ENCODE data around the gene S100P. TPM values are rescaled to one million over a fixed set of nuclear protein-coding genes. Genes with fewer than 3 reads are reported as not detected.
A peak's percentile ranks its signal among the peaks of the same experiment; 100 is the strongest.

Gene S100P
- total RNA-seq, 1 donor = 0.31 TPM

DNA sequence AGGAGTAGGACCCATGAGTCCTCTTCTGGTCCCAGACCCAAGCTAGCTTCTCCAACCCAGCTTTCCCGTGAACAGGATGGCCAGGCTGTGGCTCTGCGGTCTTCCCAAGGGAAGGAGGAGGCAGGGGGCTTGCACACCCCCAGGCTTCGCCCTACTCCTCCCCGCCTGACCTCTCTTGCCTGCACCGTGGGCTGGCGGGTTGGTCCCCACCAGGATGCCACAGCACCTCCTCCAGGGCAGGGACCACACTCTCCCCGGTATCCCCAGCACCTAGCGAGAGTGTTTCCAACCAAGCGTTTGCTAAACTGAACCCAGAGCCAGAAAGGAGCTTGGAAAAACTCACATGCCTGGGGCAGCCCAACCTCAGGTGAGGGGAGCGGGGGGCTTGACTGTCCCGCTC lies 9.0 kb upstream of the S100P start:
- H3K4me3 ChIP-seq (ENCODE audit: low read length) = no peak overlapping the region
- H3K27me3 ChIP-seq (ENCODE audit: insufficient read depth, low read length) = no peaks in the 10 kb centered on the region
- H3K9me3 ChIP-seq (ENCODE audit: low read depth, low read length) = no peaks in the 10 kb centered on the region
- H3K4me1 ChIP-seq (ENCODE audit: insufficient read depth, low read length) = peaks cover 15% of the 10 kb centered on the region

DNA sequence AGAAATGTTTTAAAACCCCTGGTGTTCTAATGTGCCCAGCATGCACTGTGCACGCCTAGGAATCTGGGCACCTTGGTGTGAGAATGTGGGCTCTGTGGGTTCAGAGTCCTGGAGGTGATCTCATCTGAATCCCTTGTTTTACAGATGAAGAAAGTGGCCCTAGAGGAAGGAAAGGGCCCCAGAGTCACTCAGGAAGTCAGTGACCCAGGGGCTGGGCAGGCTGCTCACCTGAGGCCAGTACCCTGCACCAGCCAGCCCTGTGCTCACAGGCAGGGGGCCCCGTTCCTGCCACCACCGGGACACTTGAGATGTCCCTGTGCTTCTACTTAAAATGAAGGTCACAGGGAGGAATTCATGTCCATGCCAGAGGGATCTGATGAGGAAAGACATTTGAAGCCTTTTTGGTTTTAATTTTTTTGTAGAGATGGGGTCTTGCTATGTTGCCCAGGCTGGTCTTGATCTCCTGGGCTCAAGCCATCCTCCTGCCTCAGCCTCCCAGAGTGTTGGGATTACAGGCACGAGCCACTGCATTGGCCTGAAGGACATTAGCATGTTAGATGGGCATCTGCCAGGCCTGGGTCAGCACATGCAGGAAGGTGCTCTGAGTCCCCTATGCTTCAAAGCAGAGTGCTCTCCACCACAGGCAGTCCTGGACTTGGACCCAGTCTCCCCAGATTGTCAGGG lies 7.4 kb upstream of the S100P start:
- no peaks in the 10 kb centered on the region for H3K9me3 ChIP-seq (ENCODE audit: low read depth, low read length)
- peaks cover 31% of the 10 kb centered on the region for H3K4me1 ChIP-seq (ENCODE audit: insufficient read depth, low read length)
- no peaks in the 10 kb centered on the region for H3K27me3 ChIP-seq (ENCODE audit: insufficient read depth, low read length)
- no peak overlapping the region for H3K4me3 ChIP-seq (ENCODE audit: low read length)

DNA sequence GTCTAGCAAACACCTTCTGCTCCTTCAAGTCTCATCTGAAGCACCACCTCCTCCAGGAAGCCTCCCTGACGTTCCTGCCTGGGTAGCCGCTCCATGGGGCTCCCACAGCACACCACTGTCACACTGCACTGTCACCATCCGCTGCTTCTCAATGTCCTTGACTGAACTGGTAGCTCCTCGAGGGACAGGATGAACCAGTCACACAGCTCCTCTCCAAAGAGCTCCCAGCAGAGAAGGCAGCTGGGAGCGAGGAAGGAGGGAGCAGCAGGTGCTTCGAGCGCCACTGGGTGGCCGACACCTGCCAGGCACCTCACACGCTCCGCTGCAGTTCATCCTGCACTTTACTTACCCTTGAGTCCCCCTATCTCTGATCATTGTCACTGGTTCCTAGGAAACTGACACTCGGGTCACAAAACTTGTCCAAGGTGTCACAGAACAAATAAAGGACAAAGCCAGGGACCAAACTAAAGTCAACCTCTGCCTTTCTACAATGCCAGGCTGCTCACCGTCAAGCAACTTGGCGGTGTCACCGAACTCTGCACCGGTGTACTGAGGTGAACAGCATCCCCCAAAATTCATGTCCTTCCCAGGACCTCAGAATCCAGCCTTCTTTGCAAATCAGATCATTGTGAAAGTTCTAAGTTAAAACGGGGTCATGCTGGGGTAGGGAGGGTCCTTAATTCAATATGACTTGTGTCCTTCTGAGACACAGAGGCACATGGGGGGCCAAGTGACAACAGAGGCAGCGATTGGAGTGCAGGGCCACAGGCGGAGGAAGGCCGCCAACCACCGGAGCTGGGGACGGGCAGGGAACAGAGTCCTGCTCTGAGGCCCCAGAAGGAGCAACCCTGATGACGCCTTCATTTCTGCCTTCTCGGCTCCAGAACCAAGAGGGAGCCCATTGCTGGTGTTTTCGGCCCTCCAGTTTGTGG lies 5.5 kb upstream of the S100P start:
- Histone ChIP-seq H3K27me3 (ENCODE audit: insufficient read depth, low read length) (no peaks in the 10 kb centered on the region), H3K4me3 (ENCODE audit: low read length) (peak overlapping the region; percentile 8), H3K9me3 (ENCODE audit: low read depth, low read length) (no peaks in the 10 kb centered on the region), H3K4me1 (ENCODE audit: insufficient read depth, low read length) (peaks cover 46% of the 10 kb centered on the region)

DNA sequence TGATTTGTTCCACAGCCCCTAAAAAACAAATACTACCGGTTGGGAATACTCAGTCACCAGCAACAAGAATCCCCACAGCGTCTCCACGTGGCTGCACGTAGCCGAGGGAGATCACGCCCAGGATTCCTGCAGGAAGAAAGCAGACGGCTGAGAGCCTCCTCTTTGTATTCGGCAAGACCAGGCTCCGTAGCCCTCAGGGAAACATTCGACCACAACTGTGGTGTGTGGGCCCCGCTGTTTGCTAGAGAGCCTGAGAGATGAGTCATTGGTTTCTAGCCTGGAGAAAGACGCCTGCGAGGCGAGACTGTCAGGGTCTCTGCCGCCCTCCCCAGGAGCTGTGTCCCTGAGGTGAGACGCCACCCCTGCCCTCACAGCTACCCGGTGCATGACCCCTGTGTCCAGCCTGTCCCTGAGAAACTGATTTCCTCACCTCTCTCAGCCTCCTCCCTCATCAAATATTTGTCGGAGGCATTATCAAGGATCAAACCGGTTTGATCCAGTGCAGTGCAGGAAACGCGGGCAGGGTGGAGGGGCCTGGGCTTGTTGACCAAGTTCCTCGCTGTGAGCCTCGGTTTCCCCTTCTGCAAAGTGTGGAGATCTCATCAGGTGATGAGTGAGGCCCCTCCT lies 4.7 kb upstream of the S100P start:
- H3K9me3 ChIP-seq (ENCODE audit: low read depth, low read length) = no peaks in the 10 kb centered on the region
- H3K27me3 ChIP-seq (ENCODE audit: insufficient read depth, low read length) = no peaks in the 10 kb centered on the region
- peak overlapping the region; percentile 23 for H3K4me3 ChIP-seq (ENCODE audit: low read length)
- H3K4me1 ChIP-seq (ENCODE audit: insufficient read depth, low read length) = peaks cover 54% of the 10 kb centered on the region

DNA sequence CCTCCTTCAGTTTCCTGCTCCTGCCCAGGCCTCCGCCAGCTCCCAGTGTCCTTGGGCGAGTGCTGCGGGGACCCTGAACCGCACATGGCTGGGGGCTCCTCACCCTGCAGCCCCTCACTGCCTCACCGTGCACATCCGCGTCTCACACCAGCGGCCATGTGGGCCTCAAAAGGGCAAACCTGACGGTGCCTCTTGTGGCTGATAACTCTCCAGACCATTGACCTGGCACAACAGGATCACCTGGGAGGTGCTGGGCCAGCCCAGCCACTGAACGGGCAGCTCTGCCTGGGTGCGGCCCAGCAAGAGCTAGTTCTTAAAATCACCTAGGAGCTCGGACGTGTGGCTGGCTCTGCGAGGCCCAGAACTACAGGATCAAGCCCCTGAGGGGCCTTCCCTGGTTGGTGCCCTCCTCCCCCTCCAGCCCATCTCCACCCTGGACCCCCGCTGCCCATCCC lies 4.1 kb upstream of the S100P start:
- Histone ChIP-seq H3K9me3 (ENCODE audit: low read depth, low read length) (no peaks in the 10 kb centered on the region), H3K4me1 (ENCODE audit: insufficient read depth, low read length) (peaks cover 59% of the 10 kb centered on the region), H3K4me3 (ENCODE audit: low read length) (peak overlapping the region; percentile 23), H3K27me3 (ENCODE audit: insufficient read depth, low read length) (no peaks in the 10 kb centered on the region)

DNA sequence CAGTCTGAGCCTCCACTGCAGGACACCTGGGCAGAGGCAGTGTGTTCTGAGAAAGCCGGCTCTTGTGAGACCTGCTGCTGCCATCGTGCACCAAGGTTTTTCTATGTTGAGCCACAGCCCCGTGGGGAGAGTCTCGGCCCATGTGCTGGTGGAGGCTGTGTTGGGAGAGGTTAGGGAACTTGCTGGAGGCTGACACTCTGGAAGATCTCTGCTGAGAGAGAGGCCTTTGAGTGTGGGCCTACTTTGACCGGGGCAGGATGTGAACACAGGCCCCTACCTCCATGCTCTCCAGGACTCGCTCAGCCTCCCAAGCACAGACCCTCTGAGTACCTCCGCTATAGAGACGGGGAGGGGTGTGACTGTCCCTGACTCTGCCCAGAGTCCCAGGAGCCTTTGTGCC lies 1.3 kb upstream of the S100P start:
- Histone ChIP-seq H3K27me3 (ENCODE audit: insufficient read depth, low read length) (no peaks in the 10 kb centered on the region), H3K4me1 (ENCODE audit: insufficient read depth, low read length) (peaks cover 88% of the 10 kb centered on the region), H3K9me3 (ENCODE audit: low read depth, low read length) (no peaks in the 10 kb centered on the region), H3K4me3 (ENCODE audit: low read length) (no peak overlapping the region)

DNA sequence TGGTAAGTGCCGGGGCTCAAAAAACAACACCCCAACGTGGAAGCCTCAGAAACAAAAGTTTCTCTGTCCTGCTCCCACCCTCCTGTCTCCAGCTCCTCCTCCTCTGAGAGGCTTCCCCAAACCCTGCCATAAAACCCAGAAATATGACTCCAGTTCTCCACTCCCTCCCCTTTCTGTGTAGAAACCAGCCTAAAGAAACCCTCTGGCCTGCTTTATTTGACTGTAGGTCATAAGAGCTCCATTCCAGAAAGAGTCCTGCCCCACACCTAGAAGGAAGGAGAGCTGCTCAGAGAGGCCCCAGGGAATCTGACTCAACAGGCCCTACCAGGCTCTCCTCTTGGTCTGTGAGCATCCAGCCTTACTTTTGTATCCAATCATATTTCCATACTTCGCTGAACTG lies 872 bp upstream of the S100P start:
- H3K9me3 ChIP-seq (ENCODE audit: low read depth, low read length) = no peaks in the 10 kb centered on the region
- H3K27me3 ChIP-seq (ENCODE audit: insufficient read depth, low read length) = no peaks in the 10 kb centered on the region
- no peak overlapping the region for H3K4me3 ChIP-seq (ENCODE audit: low read length)
- H3K4me1 ChIP-seq (ENCODE audit: insufficient read depth, low read length) = peaks cover 89% of the 10 kb centered on the region

DNA sequence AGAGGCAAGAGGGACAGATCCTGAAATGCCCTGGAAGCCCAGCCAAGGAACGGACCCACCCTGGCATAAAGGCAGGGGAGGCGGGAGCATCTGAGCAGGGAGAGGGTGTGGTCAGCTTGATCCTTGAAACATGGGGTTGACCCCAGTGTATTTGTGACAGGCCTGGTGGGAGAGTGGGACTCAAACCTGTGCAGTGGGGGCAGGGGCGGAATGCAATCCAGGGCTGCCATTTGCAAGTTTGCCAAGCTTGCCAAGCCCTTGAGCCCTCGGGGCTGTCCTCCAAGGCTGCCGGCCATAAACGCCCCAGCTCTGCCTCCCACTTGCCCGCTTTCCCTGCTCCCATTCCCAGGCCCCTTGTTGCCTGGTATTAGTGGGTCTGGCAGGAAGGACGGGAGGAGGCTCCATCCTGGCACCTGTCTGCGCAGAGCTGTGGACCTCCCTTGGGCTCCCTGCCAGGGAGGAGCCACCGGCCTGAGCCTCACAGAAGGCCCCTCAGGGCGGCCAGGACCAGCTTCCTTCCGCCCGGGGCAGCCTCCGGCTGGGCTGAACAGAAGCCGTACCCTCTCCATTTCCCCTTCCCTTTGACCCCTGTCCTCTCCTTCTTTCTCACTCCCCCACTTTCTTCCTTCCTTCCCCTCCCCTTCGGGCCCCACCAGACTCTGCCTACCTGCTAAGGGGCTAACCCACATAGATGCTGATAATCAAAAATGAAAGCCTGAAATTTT lies 661 bp downstream of the S100P start:
- Histone ChIP-seq H3K4me3 (ENCODE audit: low read length) (no peak overlapping the region), H3K27me3 (ENCODE audit: insufficient read depth, low read length) (no peaks in the 10 kb centered on the region), H3K4me1 (ENCODE audit: insufficient read depth, low read length) (peaks cover 89% of the 10 kb centered on the region), H3K9me3 (ENCODE audit: low read depth, low read length) (no peaks in the 10 kb centered on the region)

DNA sequence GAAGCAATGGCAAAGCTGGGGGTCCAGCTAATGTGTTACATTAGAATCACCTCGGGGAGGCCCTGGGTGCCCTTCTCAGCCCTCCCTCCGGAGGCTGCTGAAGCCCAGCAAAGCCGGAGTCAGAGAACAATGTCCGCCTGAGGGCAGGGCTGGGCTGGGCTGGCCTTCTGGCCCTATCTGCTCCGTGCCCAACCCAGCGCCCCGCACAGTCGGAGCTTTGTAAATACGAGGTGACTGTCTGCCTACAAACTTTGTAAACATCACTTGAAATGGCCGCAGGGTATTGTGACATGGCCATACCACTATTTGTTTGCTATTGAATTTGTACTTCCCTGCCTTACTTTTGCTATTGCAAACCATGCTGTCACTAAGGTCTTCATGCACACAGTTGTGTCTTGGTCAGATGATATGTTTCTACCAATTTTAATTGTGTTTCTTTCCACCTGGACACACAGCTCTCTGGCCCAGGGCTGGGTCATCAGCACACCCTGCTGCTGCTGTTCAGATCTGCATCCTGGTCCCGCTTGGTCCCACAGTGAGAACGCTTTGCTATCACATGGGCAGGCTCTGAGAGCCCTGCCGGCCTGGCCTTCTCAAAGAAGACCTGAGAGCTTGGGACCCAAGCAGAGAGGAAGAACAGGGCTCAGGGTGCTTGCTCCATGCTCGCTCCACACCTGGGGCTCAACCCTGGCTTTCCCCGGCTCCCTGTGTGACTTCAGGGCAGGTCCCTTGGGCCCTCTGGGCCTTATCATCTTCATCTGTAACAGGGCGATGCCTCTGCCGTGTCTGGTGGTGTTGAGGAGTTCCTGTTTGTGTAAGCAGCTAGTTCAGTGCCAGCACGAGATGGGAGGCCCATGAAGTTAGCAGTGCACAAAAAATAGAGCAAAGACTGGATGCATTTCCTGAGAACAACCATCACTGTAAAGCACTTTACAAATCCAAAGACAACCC lies 2.3 kb downstream of the S100P start:
- H3K4me3 ChIP-seq (ENCODE audit: low read length) = no peak overlapping the region
- no peaks in the 10 kb centered on the region for H3K27me3 ChIP-seq (ENCODE audit: insufficient read depth, low read length)
- H3K4me1 ChIP-seq (ENCODE audit: insufficient read depth, low read length) = peaks cover 79% of the 10 kb centered on the region
- no peaks in the 10 kb centered on the region for H3K9me3 ChIP-seq (ENCODE audit: low read depth, low read length)

DNA sequence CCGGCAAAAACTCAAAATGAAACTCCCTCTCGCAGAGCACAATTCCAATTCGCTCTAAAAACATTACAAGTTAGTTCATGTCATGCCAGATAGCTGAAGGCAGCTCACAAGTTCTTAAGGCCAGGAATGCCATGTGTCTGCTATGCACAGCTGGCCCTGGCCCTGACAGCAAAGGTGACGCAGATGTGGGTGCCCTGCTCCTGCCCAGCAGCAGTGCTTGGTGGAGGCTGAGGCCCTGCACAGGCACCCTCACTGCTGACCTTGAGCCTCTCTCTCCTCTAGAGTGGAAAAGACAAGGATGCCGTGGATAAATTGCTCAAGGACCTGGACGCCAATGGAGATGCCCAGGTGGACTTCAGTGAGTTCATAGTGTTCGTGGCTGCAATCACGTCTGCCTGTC lies 2.9 kb downstream of the S100P start:
- H3K9me3 ChIP-seq (ENCODE audit: low read depth, low read length) = no peaks in the 10 kb centered on the region
- peaks cover 74% of the 10 kb centered on the region for H3K4me1 ChIP-seq (ENCODE audit: insufficient read depth, low read length)
- no peak overlapping the region for H3K4me3 ChIP-seq (ENCODE audit: low read length)
- no peaks in the 10 kb centered on the region for H3K27me3 ChIP-seq (ENCODE audit: insufficient read depth, low read length)

DNA sequence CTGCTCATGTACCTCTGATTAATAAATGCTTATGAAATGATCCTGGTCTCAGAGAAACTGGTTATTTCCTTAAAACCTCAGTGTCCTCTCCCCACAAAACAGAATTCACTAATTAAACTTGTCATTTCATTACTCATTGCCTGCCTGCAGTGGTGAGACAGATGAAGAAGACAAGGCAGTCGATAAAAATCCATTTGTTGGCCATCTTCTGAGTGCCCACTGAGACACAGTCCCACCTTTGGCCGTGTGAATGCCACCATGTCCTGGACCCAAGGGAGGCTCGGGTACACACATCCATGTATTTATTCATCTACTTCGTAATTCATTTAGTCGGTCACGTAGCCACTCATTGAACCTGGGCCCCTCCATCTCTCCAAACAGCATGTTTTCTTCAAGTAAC lies 3.5 kb downstream of the S100P start:
- peaks cover 72% of the 10 kb centered on the region for H3K4me1 ChIP-seq (ENCODE audit: insufficient read depth, low read length)

DNA sequence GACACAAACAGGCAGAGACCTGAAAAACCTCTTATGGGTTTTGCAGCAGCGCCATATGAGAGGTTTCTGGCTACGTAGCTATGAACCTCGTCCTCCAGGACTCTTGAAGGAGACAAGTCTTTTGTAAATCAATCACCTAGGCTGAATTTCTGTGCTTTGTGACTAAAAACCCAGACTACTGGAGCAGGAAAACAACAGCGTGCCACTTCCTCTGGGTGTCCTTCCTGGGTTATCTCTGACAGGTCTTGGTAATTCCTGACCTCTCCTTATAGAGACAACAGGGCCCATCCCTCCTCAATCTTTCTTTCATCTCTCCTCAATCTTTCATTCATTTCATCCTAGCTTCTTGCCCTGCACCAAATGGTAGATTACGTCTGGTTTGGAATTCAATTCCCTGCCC lies 5.7 kb downstream of the S100P start:
- Histone ChIP-seq H3K4me3 (ENCODE audit: low read length) (no peak overlapping the region), H3K27me3 (ENCODE audit: insufficient read depth, low read length) (no peaks in the 10 kb centered on the region), H3K9me3 (ENCODE audit: low read depth, low read length) (no peaks in the 10 kb centered on the region), H3K4me1 (ENCODE audit: insufficient read depth, low read length) (peaks cover 50% of the 10 kb centered on the region)

More for the DNA sequence above, 3.5 kb downstream of the S100P start:
- Histone ChIP-seq H3K9me3 (ENCODE audit: low read depth, low read length) (no peaks in the 10 kb centered on the region), H3K4me3 (ENCODE audit: low read length) (no peak overlapping the region), H3K27me3 (ENCODE audit: insufficient read depth, low read length) (no peaks in the 10 kb centered on the region)

DNA sequence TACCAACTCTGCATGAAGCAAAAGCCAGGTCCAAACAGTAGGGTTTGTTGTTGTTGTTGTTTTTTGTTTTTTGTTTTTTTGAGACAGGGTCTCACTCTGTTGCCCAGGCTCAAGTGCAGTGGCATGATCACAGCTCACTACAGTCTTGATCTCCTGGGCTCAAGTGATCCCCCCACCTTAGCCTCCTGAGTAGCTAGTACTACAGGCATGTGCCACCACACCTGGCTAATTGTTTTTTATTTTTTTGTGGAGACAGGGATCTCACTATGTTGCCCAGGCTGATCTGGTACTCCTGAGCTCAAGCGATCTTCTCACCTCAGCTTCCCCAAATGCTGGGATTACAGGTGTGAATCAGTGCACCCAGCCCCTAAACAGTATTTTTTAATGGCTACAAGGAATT lies 6.2 kb downstream of the S100P start:
- Histone ChIP-seq H3K9me3 (ENCODE audit: low read depth, low read length) (no peaks in the 10 kb centered on the region), H3K4me1 (ENCODE audit: insufficient read depth, low read length) (peaks cover 45% of the 10 kb centered on the region)

DNA sequence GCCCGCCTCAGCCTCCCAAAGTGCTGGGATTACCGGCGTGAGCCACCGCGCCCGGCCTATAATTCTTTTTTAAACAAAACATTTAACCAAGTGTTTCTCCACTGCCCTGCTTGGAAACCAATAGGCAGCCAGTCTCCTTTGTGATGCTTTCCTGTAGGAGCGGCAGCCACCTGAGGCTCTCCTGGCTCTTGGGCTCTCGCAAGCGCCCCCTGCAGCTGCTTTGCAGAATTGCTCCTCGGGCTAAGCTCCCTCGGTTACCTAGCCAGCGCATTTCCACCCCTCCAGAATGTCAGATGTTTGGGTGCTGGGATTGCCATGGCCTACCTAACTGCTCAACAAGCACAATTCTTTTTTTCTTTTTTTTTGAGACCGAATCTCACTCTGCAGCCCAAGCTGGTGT lies 7.7 kb downstream of the S100P start:
- Histone ChIP-seq H3K9me3 (ENCODE audit: low read depth, low read length) (no peaks in the 10 kb centered on the region), H3K27me3 (ENCODE audit: insufficient read depth, low read length) (no peaks in the 10 kb centered on the region), H3K4me3 (ENCODE audit: low read length) (no peak overlapping the region), H3K4me1 (ENCODE audit: insufficient read depth, low read length) (peaks cover 33% of the 10 kb centered on the region)

More for the DNA sequence above, 6.2 kb downstream of the S100P start:
- Histone ChIP-seq H3K27me3 (ENCODE audit: insufficient read depth, low read length) (no peaks in the 10 kb centered on the region), H3K4me3 (ENCODE audit: low read length) (no peak overlapping the region)
